Lower leg skin (tissue), 4 donors: Measurements from ENCODE around the gene ISY1. TPM values are rescaled to one million over a fixed set of nuclear protein-coding genes. Genes with fewer than 3 reads are reported as not detected.

Experiments used
- DNase-seq, 2 donors: peaks; one replicate each; pipeline ENCODE4 v3.0.0-alpha.2; 2019; ENCODE audit warnings: low spot score in 2 of 2
- H3K4me3 ChIP-seq: fragments of 200-600 bp; sonication (generic); 2 replicates; pipeline ENCODE4 v1.5.1; 2017; ENCODE audit warnings: mild to moderate bottlenecking, low read depth; ENCODE audit not compliant: poor library complexity, severe bottlenecking
- CTCF ChIP-seq, 3 donors: fragments of 450-650 bp; IDR thresholded peaks; one replicate each; pipeline ENCODE4 v1.5.1; 2016; ENCODE audit warnings: antibody characterized with exemption in 3 of 3, mild to moderate bottlenecking in 3 of 3, moderate library complexity in 2 of 3
- POLR2A ChIP-seq, 2 donors: fragments of 450-650 bp; IDR thresholded peaks; one replicate each; pipeline ENCODE4 v1.6.1; 2016 to 2017; ENCODE audit warnings: antibody characterized with exemption in 2 of 2, mild to moderate bottlenecking in 1 of 2, moderate library complexity in 1 of 2
- WGBS, 2 donors: methylation state at CpG; one replicate each; pipeline ENCODE4 v1.1.5; 2018; 5-methylcytosine and 5-hydroxymethylcytosine counted together
- intact Hi-C: fragments of 100-400 bp; cut with DNase I; formaldehyde crosslinking; loops from one replicate; pipeline ENCODE4 v1.15.0; 2023; ENCODE audit warnings: low total_unique reads
- total RNA-seq, 4 donors: library from RNA; depleted of rRNA; stranded (reverse); fragments of >200 nt; gene quantifications; one replicate each; pipeline ENCODE4 v1.1.0, GENCODE V29; 2016

ISY1 gene
- total RNA-seq, 4 donors from 2014 or later: 15.5 to 22.8 (median 18.1) TPM

- WGBS, 2 donors: 62 to 63% methylated on average over 5 of the region's 5 CpGs
- H3K4me3 ChIP-seq: no peak overlapping the region
- no peak for TF ChIP-seq POLR2A (IDR thresholded peaks at IDR 0.05)
- intact Hi-C loops: no loop called here
- no peak for DNase-seq
Observed at GRCh38 chr3:129123314-129124060, 37.4 kb downstream of the ISY1 start.

DNA sequence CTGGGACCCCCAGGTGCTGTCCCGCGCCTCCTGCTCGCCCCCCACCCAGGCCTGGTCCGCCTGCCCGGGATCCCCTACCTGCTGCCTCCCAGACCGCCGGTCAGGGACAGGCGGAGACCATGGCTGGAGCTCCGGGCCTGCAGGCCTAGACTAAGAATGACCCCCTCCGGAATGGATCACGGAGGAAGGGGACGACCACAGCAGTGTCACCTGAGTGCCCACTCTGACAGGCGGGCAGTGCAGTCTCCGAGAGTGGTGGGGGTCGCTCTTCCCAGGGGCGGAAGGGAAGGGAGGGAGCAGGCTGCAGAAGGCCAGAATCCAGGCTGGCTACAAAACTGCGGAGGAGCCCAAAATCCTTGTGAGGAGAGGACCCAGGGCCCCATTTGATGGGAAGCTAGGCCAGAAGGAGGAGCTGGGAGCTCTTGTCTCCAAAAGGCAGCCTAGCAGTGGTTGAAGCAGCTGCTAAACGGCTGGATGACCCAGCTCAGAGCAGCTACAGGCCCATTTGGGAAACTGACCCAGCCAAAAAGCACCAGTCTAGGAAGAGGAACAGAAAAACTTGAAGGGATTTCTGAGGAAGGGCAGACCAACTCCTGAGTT, 38.4 kb downstream of the ISY1 start:
- DNase-seq: peak in 1 of 2 donors; percentile 85
- 39 to 44% methylated on average over 10 to 17 of the region's 18 CpGs for WGBS, 2 donors
- intact Hi-C loops: no loop called here
- H3K4me3 ChIP-seq: no peak overlapping the region
- TF ChIP-seq CTCF (IDR thresholded peaks at IDR 0.05) (no peak), POLR2A (IDR thresholded peaks at IDR 0.05) (no peak)

GRCh38 chr3:129121792-129122411, 39.0 kb downstream of the ISY1 start, which contains the start of gene RAB43:
Gene RAB43, minus strand, starts transcription at chr3:129121804. Its CDS starts 315 bp downstream, at chr3:129121489.
- peak within 1 kb of the TSS; percentile 72 for H3K4me3 ChIP-seq
- intact Hi-C loops: no loop called here
- 2 to 8% methylated on average over 45 to 49 of the region's 60 CpGs for WGBS, 2 donors
- peak; percentile 83 to 98 for DNase-seq
- TF ChIP-seq CTCF (IDR thresholded peaks at IDR 0.05) (no peak), POLR2A (IDR thresholded peaks at IDR 0.05) (no peak)

DNA sequence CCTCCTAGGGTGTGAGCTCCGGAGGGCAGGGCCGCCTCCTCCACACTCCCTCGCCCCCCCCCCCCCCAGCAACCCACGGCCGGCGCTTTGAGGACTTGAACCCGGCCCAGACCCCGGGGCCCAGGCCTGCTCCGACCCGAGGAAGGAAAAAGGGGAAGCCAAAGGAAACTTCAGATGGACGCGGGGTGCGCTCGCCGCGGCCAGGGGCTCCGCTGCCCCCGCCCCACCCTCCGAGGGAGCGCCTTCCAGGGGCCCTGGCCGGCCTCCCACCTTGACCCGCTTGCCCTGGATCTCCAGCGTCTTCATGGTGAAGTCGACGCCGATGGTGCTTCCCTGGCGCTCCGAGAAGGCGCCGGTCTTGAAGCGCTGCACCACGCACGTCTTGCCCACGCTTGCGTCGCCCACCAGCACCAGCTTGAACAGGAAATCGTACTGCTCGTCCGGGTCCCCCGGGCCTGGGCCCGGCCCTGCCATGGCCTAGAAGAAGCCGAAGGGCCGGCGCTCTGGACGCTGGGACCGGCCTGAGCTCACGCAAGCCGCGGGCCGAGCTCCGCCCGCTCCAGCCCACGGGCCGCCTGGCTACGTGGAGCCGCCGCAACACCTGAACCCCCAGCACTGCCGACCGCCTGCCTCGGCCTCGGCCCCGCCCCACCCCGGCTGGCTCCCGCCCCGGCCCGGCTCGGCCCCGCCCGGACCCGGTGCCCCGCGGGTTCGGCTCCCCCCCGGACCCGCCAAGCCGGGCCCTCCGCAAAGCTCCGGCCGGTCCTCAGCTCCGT, 39.7 kb downstream of the ISY1 start:
- peak overlapping the region; percentile 72 for H3K4me3 ChIP-seq
- TF ChIP-seq CTCF (IDR thresholded peaks at IDR 0.05) (no peak), POLR2A (IDR thresholded peaks at IDR 0.05) (no peak)
- WGBS, 2 donors: 0 to 1% methylated on average over 2 to 25 of the region's 80 CpGs
- no peak for DNase-seq
- intact Hi-C loops: no loop called here

DNA sequence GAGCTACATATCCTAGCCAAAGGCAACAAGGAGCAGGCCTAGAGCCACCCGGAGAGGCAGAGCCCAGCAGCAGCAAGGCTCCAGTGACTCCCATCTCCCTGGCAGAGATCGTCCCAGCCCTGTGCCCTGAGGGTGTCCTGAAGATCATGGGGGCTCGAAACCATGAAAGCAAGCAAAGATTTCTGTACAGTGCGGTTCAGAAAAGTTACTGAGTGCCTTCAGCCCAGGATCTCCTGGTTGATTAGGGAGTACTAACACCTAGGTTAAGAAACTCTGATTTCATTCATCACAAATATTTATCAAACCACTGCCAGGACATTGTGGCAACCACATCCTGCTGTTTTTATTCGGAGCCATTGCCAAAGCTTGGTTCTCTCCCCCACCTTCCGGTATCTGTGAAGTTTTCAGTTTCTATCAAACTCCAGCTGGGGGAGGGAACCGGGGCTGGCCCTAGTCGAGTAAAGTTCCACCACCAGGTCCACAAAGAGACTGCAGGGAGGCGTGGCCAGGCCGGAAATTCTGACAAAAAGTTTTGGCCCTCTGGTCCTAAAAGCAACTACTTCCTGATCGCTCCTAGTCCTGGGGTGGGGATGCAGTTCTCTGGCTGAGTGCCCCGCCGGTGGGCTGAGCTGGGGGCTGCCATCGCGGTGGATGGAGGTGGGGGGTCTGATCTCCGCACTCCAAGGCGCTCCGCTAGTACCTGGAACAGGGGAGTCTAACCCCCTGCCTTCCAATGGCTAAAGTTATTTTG, 40.4 kb downstream of the ISY1 start:
- H3K4me3 ChIP-seq: peak overlapping the region; percentile 72
- peak; percentile 87 to 98 for DNase-seq
- TF ChIP-seq CTCF (IDR thresholded peaks at IDR 0.05): no peak
- peak in 1 of 2 donors; percentile 27 for TF ChIP-seq POLR2A (IDR thresholded peaks at IDR 0.05)
- intact Hi-C loops: no loop called here
- 1% methylated on average over 17 to 18 of the region's 18 CpGs for WGBS, 2 donors
